Right lobe of liver (tissue), 4 donors: ENCODE results near the gene STAM.

Experiments used
- POLR2A ChIP-seq: fragments of 450-650 bp; IDR thresholded peaks from one replicate; pipeline ENCODE4 v1.6.1; 2017; ENCODE audit warnings: antibody characterized with exemption, mild to moderate bottlenecking
- TF ChIP-seq, protein P1 (sequence below), 4 donors: fragments of 200-600 bp in 3 of 4; fragments of 450-650 bp in 1 of 4; IDR thresholded peaks; one replicate each; pipeline versions ENCODE4 v1.5.1 to v1.8.0; 2016 to 2022; ENCODE audit warnings: antibody characterized with exemption in 4 of 4, mild to moderate bottlenecking in 2 of 4
- donor health status: DM: no; HTN: no; CAD: no.
- donor health status: DM: no; HTN: no; CAD: no.
- donor health status: DM: no; HTN: yes; CAD: no.

DNA sequence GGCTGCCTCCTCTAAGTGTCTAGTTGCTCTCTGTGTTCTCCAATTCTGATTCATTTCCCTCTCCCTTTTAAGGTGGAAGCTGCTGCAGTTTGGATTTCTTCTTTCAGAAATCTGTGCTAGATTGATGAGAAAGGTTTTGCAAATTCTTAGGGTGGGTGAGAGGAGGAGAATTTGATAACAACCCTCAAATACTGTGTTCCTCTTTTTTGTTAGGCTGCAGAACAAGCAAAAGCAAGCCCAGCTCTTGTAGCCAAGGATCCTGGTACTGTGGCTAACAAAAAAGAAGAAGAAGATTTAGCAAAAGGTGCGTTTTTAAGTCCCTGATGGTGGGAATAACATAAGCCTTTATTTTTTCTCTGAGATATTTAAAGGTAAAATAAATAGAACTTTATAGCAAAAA is 49.1 kb downstream of the STAM start:
- TF ChIP-seq, protein P1, sequence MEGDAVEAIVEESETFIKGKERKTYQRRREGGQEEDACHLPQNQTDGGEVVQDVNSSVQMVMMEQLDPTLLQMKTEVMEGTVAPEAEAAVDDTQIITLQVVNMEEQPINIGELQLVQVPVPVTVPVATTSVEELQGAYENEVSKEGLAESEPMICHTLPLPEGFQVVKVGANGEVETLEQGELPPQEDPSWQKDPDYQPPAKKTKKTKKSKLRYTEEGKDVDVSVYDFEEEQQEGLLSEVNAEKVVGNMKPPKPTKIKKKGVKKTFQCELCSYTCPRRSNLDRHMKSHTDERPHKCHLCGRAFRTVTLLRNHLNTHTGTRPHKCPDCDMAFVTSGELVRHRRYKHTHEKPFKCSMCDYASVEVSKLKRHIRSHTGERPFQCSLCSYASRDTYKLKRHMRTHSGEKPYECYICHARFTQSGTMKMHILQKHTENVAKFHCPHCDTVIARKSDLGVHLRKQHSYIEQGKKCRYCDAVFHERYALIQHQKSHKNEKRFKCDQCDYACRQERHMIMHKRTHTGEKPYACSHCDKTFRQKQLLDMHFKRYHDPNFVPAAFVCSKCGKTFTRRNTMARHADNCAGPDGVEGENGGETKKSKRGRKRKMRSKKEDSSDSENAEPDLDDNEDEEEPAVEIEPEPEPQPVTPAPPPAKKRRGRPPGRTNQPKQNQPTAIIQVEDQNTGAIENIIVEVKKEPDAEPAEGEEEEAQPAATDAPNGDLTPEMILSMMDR (IDR thresholded peaks at IDR 0.05): no peak
- TF ChIP-seq POLR2A: no peak
